Right lobe of liver (tissue), 6 donors: ENCODE measurements around the gene MAU2. TPM values are rescaled to one million over a fixed set of nuclear protein-coding genes. Genes with fewer than 3 reads are reported as not detected.

Experiments used
- ATAC-seq, 4 donors: fragments of 200-7000 bp; cut with Tn5 transposase; one replicate each; pipeline ENCODE4 v1.9.1; 2020; ENCODE audit warnings: mild to moderate bottlenecking in 4 of 4, moderate library complexity in 4 of 4
- DNase-seq, 3 donors: peaks; one replicate each; pipeline ENCODE4 v3.0.0-alpha.2; 2020
- H3K27ac ChIP-seq, 3 donors: fragments of 200-600 bp; one replicate each; pipeline ENCODE4 v1.8.0; 2022
- H3K27me3 ChIP-seq, 2 donors: fragments of 200-600 bp; one replicate each; pipeline ENCODE4 v1.8.0; 2022
- H3K36me3 ChIP-seq, 4 donors: fragments of 200-600 bp; sonication (generic) in 1 of 4; one replicate each; pipeline versions ENCODE4 v1.5.1 to v1.8.0; 2017 to 2022; ENCODE audit warnings: control low read depth in 1 of 4
- H3K4me1 ChIP-seq, 4 donors: fragments of 200-600 bp; sonication (generic) in 1 of 4; one replicate each; pipeline versions ENCODE4 v1.5.1 to v1.8.0; 2017 to 2022; ENCODE audit warnings: control low read depth in 1 of 4
- H3K4me3 ChIP-seq, 3 donors: fragments of 200-600 bp; one replicate each; pipeline ENCODE4 v1.8.0; 2022
- H3K9me3 ChIP-seq, 4 donors: fragments of 200-600 bp; sonication (generic) in 1 of 4; one replicate each; pipeline versions ENCODE4 v1.5.1 to v1.8.0; 2017 to 2022; ENCODE audit warnings: control low read depth in 1 of 4
- CTCF ChIP-seq, 4 donors: fragments of 200-600 bp in 3 of 4; fragments of 450-650 bp in 1 of 4; IDR thresholded peaks; one replicate each; pipeline versions ENCODE4 v1.5.1 to v1.8.0; 2016 to 2022; ENCODE audit warnings: antibody characterized with exemption in 4 of 4, mild to moderate bottlenecking in 2 of 4
- POLR2A ChIP-seq: fragments of 450-650 bp; IDR thresholded peaks from one replicate; pipeline ENCODE4 v1.6.1; 2017; ENCODE audit warnings: antibody characterized with exemption, mild to moderate bottlenecking
- WGBS: methylation state at CpG from one replicate; pipeline ENCODE4 v1.1.6; 2018; ENCODE audit warnings: low coverage, low lambda C conversion rate; ENCODE audit not compliant: insufficient coverage; ENCODE audit errors: missing lambda C conversion rate; 5-methylcytosine and 5-hydroxymethylcytosine counted together
- intact Hi-C, 2 donors: fragments of 100-400 bp; cut with DNase I; formaldehyde crosslinking; loops; one replicate each; pipeline versions ENCODE4 v1.11.2 to v1.14.1; 2022
- total RNA-seq, 6 experiments: library from RNA; depleted of rRNA in 2 of 6; stranded (reverse); fragments of >200 nt in 2 of 6; fragmentation: NEBNext Ultra II Directional in 3 of 6; extraction: Animal tissue kit (Norgen Biotek cat#: 25700) in 3 of 6; gene quantifications; one replicate each; pipeline versions ENCODE4 v1.1.0 to v1.2.4, GENCODE V29; 2016 to 2023
- donor health status: DM: no; HTN: yes; CAD: no.
- donor health status: DM: no; HTN: no; CAD: no.
- donor health status: DM: no; HTN: no; CAD: no.
- donor health status: DM: no; HTN: yes; CAD: no.
- donor health status: DM: no; HTN: yes; CAD: no.

MAU2 gene
- total RNA-seq, 6 experiments from 2014 or later = 10.4 to 30.4 (median 19.3) TPM

GRCh38 chr19:19345232-19345631, 24.6 kb downstream of the MAU2 start:
- Histone ChIP-seq H3K27me3 (no peaks in the 10 kb centered on the region), H3K4me1 (no peaks in the 10 kb centered on the region), H3K36me3 (peaks cover 0 to 76% (median 36%) of the 10 kb centered on the region in 4 donors), H3K9me3 (no peaks in the 10 kb centered on the region), H3K4me3 (no peak overlapping the region), H3K27ac (no peak overlapping the region)
- WGBS = 93% methylated on average over 8 of the region's 21 CpGs
- no peak for DNase-seq
- TF ChIP-seq CTCF (IDR thresholded peaks at IDR 0.05) (no peak), POLR2A (no peak)
- no peak for ATAC-seq
- intact Hi-C loops = loop anchor here in 1 of 2 donors (10.0 kb wide), 1 partner anchor 160 kb away; no protein-coding TSS in a partner anchor

- Histone ChIP-seq H3K27ac (no peak overlapping the region), H3K4me3 (no peak overlapping the region), H3K9me3 (no peaks in the 10 kb centered on the region), H3K36me3 (peaks cover 3 to 77% (median 36%) of the 10 kb centered on the region in 4 donors), H3K27me3 (no peaks in the 10 kb centered on the region), H3K4me1 (no peaks in the 10 kb centered on the region)
- intact Hi-C loops = loop anchor here in 1 of 2 donors (10.0 kb wide), 1 partner anchor 161 kb away; no protein-coding TSS in a partner anchor
- DNase-seq (no peak), ATAC-seq (no peak)
- WGBS = 94% methylated on average over 2 of the region's 11 CpGs
- TF ChIP-seq POLR2A (no peak), CTCF (IDR thresholded peaks at IDR 0.05) (no peak)
These were observed 25.3 kb downstream of the MAU2 start for GRCh38 chr19:19345970-19346369.

GRCh38 chr19:19347401-19348110, 26.9 kb downstream of the MAU2 start:
- peaks cover 4 to 86% (median 39%) of the 10 kb centered on the region in 4 donors for H3K36me3 ChIP-seq
- TF ChIP-seq CTCF (IDR thresholded peaks at IDR 0.05) = no peak
- no peak for TF ChIP-seq POLR2A
- no peak overlapping the region for H3K27ac ChIP-seq
- WGBS = 98% methylated on average over 7 of the region's 10 CpGs
- no peaks in the 10 kb centered on the region for H3K27me3 ChIP-seq
- no peak for DNase-seq
- ATAC-seq = no peak
- intact Hi-C loops = loop anchor here in 1 of 2 donors (10.0 kb wide), 1 partner anchor 163 kb away; no protein-coding TSS in a partner anchor
- H3K4me3 ChIP-seq = no peak overlapping the region
- no peaks in the 10 kb centered on the region for H3K4me1 ChIP-seq
- H3K9me3 ChIP-seq = no peaks in the 10 kb centered on the region

- Histone ChIP-seq H3K4me3 (no peak overlapping the region), H3K27ac (no peak overlapping the region), H3K9me3 (no peaks in the 10 kb centered on the region), H3K36me3 (peaks cover 4 to 88% (median 41%) of the 10 kb centered on the region in 4 donors), H3K27me3 (no peaks in the 10 kb centered on the region), H3K4me1 (no peaks in the 10 kb centered on the region)
- WGBS = 96% methylated on average over 5 of the region's 9 CpGs
- no peak for ATAC-seq
- no peak for DNase-seq
- intact Hi-C loops = loop anchor here in 1 of 2 donors (10.0 kb wide), 1 partner anchor 163 kb away; no protein-coding TSS in a partner anchor
- TF ChIP-seq POLR2A (no peak), CTCF (IDR thresholded peaks at IDR 0.05) (no peak)
These were observed 27.6 kb downstream of the MAU2 start for GRCh38 chr19:19348266-19348665.
